PC-3 (cell line): Measurements from ENCODE around the gene FGFRL1. TPM values are rescaled to one million over a fixed set of nuclear protein-coding genes. Genes with fewer than 3 reads are reported as not detected.
A peak's percentile ranks its signal among the peaks of the same experiment; 100 is the strongest.

Source experiments
- ATAC-seq: fragments of 200-7000 bp; cut with Tn5 transposase; 2 replicates; pipeline ENCODE4 v1.9.1; 2020; ENCODE audit warnings: mild to moderate bottlenecking, moderate library complexity
- BruUV-seq: library from RNA; stranded (reverse); fragments of 400-500 nt; replicated peaks from 2 replicates; lab custom pipeline; 2021; lab: Mats Ljungman, UMichigan
- CTCF ChIA-PET: fragments of 300-600 bp; sonication (Branson Sonifier 250); formaldehyde crosslinking; loops from one replicate; lab custom pipeline; 2022; ENCODE audit warnings: antibody characterized with exemption; lab: Charles Lee
- POLR2A ChIA-PET: fragments of 300-600 bp; sonication (Branson Sonifier 250); formaldehyde crosslinking; loops from one replicate; lab custom pipeline; 2022; ENCODE audit warnings: antibody characterized with exemption; ENCODE audit not compliant: unreplicated experiment; lab: Charles Lee
- DNase-seq: peaks from one replicate; pipeline ENCODE4 v3.0.0-alpha.2; 2015
- H2AFZ ChIP-seq: fragments of 300-600 bp; sonication (generic); 2 replicates; pipeline ENCODE4 v1.6.0; 2016; ENCODE audit warnings: antibody characterized with exemption, low read length
- H3F3A ChIP-seq: fragments of 300-600 bp; sonication (generic); one replicate; pipeline ENCODE4 v1.6.0; 2017; ENCODE audit warnings: antibody characterized with exemption, low read length, control low read depth, mild to moderate bottlenecking; ENCODE audit not compliant: unreplicated experiment
- H3K27ac ChIP-seq: fragments of 300-600 bp; sonication (generic); 2 replicates; pipeline ENCODE4 v1.5.1; 2016; ENCODE audit warnings: mild to moderate bottlenecking, low read length
- H3K27me3 ChIP-seq: fragments of 300-600 bp; sonication (generic); 2 replicates; pipeline ENCODE4 v1.6.1; 2016; ENCODE audit warnings: low read length, mixed read lengths
- H3K36me3 ChIP-seq: fragments of 300-600 bp; sonication (generic); 2 replicates; pipeline ENCODE4 v1.6.1; 2016; ENCODE audit warnings: low read depth, mixed run types, low read length, mixed read lengths
- H3K4me1 ChIP-seq: fragments of 300-600 bp; sonication (generic); 2 replicates; pipeline ENCODE4 v1.5.1; 2016; ENCODE audit warnings: low read length; ENCODE audit not compliant: insufficient read depth
- H3K4me2 ChIP-seq: fragments of 300-600 bp; sonication (generic); 2 replicates; pipeline ENCODE4 v1.6.0; 2016; ENCODE audit warnings: low read length
- H3K4me3 ChIP-seq: fragments of 300-600 bp; sonication (generic); 2 replicates; pipeline ENCODE4 v1.5.1; 2016; ENCODE audit warnings: mild to moderate bottlenecking, low read length, mixed read lengths
- H3K79me2 ChIP-seq: fragments of 300-600 bp; sonication (generic); 2 replicates; pipeline ENCODE4 v1.6.1; 2017; ENCODE audit warnings: low read length, mixed read lengths
- H3K9ac ChIP-seq: fragments of 300-600 bp; sonication (generic); 2 replicates; pipeline ENCODE4 v1.6.0; 2016; ENCODE audit warnings: mild to moderate bottlenecking, low read length
- H3K9me2 ChIP-seq: fragments of 300-600 bp; sonication (generic); replicated peaks from 2 replicates; pipeline ENCODE4 v1.6.1; 2016; ENCODE audit warnings: mixed run types, low read length, mixed read lengths
- H3K9me3 ChIP-seq: fragments of 300-600 bp; sonication (generic); 2 replicates; pipeline ENCODE4 v1.6.1; 2016; ENCODE audit warnings: low read length, mixed read lengths
- H4K20me1 ChIP-seq: fragments of 300-600 bp; sonication (generic); 2 replicates; pipeline ENCODE4 v1.6.1; 2016; ENCODE audit warnings: low read length, mixed read lengths
- CTCF ChIP-seq: fragments of 300-600 bp; sonication (generic); conservative IDR thresholded peaks from 2 replicates; pipeline ENCODE4 v1.5.1; 2017; ENCODE audit warnings: antibody characterized with exemption, low read depth, mild to moderate bottlenecking, low read length
- EZH2 ChIP-seq: fragments of 300-600 bp; sonication (generic); IDR thresholded peaks from one replicate; pipeline ENCODE4 v1.6.1; 2017; ENCODE audit warnings: antibody characterized with exemption, mild to moderate bottlenecking, low read length; ENCODE audit not compliant: unreplicated experiment
- EZH2phosphoT487 ChIP-seq: fragments of 300-600 bp; sonication (generic); IDR thresholded peaks from 2 replicates; pipeline ENCODE4 v1.6.1; 2018; ENCODE audit warnings: mild to moderate bottlenecking, antibody characterized with exemption, low read length, borderline replicate concordance
- intact Hi-C: fragments of 100-400 bp; cut with micrococcal nuclease; formaldehyde crosslinking; loops from 2 replicates; pipeline ENCODE4 v1.9.0; 2023
- total RNA-seq: library from RNA; depleted of rRNA; stranded (reverse); fragments of >200 nt; gene quantifications from 2 replicates; pipeline ENCODE4 v1.2.3, GENCODE V29; 2014

FGFRL1 gene
- total RNA-seq, 1 experiment from 2014 or later = 31.2 TPM

- no peak for TF ChIP-seq EZH2
- no peak for TF ChIP-seq CTCF
- no peak for TF ChIP-seq EZH2phosphoT487
- Histone ChIP-seq H3K9ac (no peak overlapping the region), H3K9me3 (no peaks in the 10 kb centered on the region), H2AFZ (no peak overlapping the region), H3K4me1 (peaks cover 13% of the 10 kb centered on the region; the same call in 1 of the 2 replicates), H3K36me3 (no peaks in the 10 kb centered on the region), H3K4me2 (no peak overlapping the region), H3K27ac (no peak overlapping the region), H3K9me2 (no peaks in the 10 kb centered on the region), H3K4me3 (no peak overlapping the region), H3F3A (no peaks in the 10 kb centered on the region), H3K79me2 (no peaks in the 10 kb centered on the region), H3K27me3 (no peaks in the 10 kb centered on the region), H4K20me1 (no peaks in the 10 kb centered on the region)
- CTCF ChIA-PET = no interaction called here
- intact Hi-C loops = no loop called here
- DNase-seq (no peak), ATAC-seq (no peak)
- POLR2A ChIA-PET = no interaction called here
- no TSS peak for BruUV-seq
These were observed 29.1 kb upstream of the FGFRL1 start for GRCh38 chr4:982291-982690.

GRCh38 chr4:982814-983213, 28.6 kb upstream of the FGFRL1 start:
- TF ChIP-seq EZH2phosphoT487 = no peak
- no peak for TF ChIP-seq CTCF
- no peak for TF ChIP-seq EZH2
- ChIA-PET CTCF (no interaction called here), POLR2A (no interaction called here)
- no TSS peak for BruUV-seq
- ATAC-seq = no peak
- Histone ChIP-seq H3K27ac (no peak overlapping the region), H3K9me3 (no peaks in the 10 kb centered on the region), H3K79me2 (no peaks in the 10 kb centered on the region), H3K9ac (no peak overlapping the region), H3K4me3 (no peak overlapping the region), H3K27me3 (no peaks in the 10 kb centered on the region), H2AFZ (no peak overlapping the region), H3F3A (no peaks in the 10 kb centered on the region), H3K36me3 (no peaks in the 10 kb centered on the region), H4K20me1 (no peaks in the 10 kb centered on the region), H3K4me2 (no peak overlapping the region), H3K9me2 (no peaks in the 10 kb centered on the region), H3K4me1 (peaks cover 15% of the 10 kb centered on the region; the same call in 1 of the 2 replicates)
- no peak for DNase-seq
- intact Hi-C loops = no loop called here

GRCh38 chr4:984336-985054, 26.9 kb upstream of the FGFRL1 start:
- H3K27me3 ChIP-seq = no peaks in the 10 kb centered on the region
- peak overlapping the region; percentile 94 for H3K4me2 ChIP-seq
- intact Hi-C loops = no loop called here
- BruUV-seq = no TSS peak
- H3K79me2 ChIP-seq = peaks cover 5% of the 10 kb centered on the region; the same call in 1 of the 2 replicates
- H2AFZ ChIP-seq = peak overlapping the region; percentile 93
- TF ChIP-seq CTCF = no peak
- TF ChIP-seq EZH2 = no peak
- TF ChIP-seq EZH2phosphoT487 = no peak
- H3K4me1 ChIP-seq = peaks cover 22% of the 10 kb centered on the region; the same call in 1 of the 2 replicates
- no peak overlapping the region for H3K27ac ChIP-seq
- ATAC-seq = no peak
- no peaks in the 10 kb centered on the region for H4K20me1 ChIP-seq
- ChIA-PET POLR2A (no interaction called here), CTCF (no interaction called here)
- peak overlapping the region; percentile 29 for H3K9ac ChIP-seq
- no peaks in the 10 kb centered on the region for H3K9me2 ChIP-seq
- H3K4me3 ChIP-seq = peak overlapping the region; percentile 67
- no peaks in the 10 kb centered on the region for H3F3A ChIP-seq
- H3K36me3 ChIP-seq = no peaks in the 10 kb centered on the region
- no peak for DNase-seq
- no peaks in the 10 kb centered on the region for H3K9me3 ChIP-seq
